Astrocyte of the spinal cord (primary cell): ENCODE data around the gene IQCB1.

Experiments
- DNase-seq: peaks from one replicate; pipeline ENCODE4 v3.0.0; 2011; ENCODE audit warnings: low read depth, low spot score
- H3K4me3 ChIP-seq: 2 replicates; pipeline ENCODE4 v1.5.1; 2011; ENCODE audit warnings: low read depth, mild to moderate bottlenecking, low read length, moderate library complexity
- in situ Hi-C: cut with HindIII; loops from 2 replicates; pipeline ENCODE4 v1.10.0; 2017; ENCODE audit warnings: low sequenced_read_pairs
- TF ChIP-seq, protein P1 (sequence below): IDR thresholded peaks from 2 replicates; pipeline ENCODE4 v1.5.1; 2012; ENCODE audit warnings: low read depth, mild to moderate bottlenecking, low read length, inconsistent platforms

The IQCB1 gene

DNA sequence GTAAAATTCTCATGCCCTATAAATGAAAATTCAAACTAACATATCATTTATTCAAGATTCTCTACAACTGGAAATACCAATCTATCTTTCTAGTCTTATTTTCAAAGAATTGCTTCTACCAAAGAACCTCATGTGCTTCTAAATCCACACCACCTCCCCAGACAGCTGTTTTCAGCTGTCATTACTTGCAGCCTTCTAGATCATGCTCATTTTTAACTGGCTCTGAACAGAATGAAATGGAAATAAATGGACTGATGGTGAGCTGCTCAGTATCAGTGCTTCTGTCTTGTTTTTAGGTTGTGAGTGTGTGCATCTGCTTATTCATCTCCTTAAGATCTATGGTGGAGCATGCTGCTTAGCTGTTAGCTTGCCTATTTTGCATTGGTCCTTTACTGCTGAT, 114.7 kb downstream of the IQCB1 start:
- TF ChIP-seq, protein P1, sequence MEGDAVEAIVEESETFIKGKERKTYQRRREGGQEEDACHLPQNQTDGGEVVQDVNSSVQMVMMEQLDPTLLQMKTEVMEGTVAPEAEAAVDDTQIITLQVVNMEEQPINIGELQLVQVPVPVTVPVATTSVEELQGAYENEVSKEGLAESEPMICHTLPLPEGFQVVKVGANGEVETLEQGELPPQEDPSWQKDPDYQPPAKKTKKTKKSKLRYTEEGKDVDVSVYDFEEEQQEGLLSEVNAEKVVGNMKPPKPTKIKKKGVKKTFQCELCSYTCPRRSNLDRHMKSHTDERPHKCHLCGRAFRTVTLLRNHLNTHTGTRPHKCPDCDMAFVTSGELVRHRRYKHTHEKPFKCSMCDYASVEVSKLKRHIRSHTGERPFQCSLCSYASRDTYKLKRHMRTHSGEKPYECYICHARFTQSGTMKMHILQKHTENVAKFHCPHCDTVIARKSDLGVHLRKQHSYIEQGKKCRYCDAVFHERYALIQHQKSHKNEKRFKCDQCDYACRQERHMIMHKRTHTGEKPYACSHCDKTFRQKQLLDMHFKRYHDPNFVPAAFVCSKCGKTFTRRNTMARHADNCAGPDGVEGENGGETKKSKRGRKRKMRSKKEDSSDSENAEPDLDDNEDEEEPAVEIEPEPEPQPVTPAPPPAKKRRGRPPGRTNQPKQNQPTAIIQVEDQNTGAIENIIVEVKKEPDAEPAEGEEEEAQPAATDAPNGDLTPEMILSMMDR = no peak
- no peak for DNase-seq
- no peak overlapping the region for H3K4me3 ChIP-seq
- in situ Hi-C loops = no loop called here
